Astrocyte of the hippocampus (primary cell): ENCODE results near the gene NID1.
A peak's percentile ranks its signal among the peaks of the same experiment; 100 is the strongest.

Experiments
- DNase-seq: peaks from one replicate; pipeline ENCODE4 v3.0.0; 2011; ENCODE audit warnings: low read depth, low spot score

NID1 gene

DNA sequence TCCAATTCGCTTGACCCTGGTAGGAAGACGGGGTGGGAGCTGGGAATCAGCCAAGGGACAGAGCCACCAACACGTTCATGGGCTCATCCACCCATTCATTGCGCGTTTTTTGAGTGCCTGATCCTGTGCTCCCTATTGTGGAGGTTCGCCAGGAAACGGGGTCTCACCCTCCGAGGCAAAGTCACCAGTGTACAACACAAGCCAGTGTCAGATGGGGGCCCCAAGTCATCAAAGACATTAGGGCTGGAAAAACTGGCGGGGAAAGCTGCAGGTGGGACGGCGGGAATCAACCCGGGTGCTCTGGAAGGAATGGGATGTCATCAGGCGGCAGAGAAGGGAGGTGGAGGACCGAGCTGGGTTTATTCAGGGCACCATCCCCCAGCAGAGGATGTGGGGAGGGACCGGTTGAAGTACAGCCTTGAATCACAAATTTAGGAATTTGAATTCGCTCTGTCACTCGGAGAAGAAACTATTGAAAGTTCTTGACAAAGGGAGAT lies 667 bp upstream of the NID1 start:
- DNase-seq = no peak

DNA sequence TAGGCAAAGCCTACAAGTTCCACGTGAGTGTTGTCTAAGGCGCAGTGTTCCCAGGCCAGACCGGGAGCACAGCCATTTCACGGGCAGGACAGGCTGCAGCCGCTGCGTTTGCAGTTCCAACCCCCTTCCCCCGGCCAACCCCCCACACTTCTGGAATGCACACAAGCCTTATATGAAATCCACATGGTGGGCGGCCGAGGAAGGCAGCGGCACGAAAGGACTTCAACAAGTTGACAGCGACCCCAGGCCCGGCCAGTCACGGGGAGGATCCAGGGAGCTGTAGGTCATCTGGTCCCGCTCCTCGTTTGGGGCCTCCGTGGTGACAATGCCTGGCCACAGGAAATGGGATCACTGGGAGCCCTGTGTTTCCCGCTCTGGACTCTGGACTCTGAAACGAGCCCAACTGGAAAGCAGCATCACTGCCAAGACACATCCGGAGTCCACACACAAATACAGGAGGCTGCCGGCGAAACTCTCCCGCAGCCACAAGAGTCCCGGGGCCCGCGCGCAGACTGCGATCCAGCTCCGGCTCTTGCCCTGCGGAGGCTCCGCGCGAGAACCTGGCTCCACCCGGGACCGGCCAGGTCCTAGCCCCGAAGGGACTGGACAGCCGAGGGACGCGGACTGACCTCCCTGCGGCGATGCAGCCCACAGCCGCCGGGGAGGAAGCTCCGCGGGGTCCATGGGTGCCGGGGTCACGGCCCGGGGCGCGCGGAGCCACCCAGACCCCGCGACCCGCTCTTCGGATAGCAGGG lies 794 bp downstream of the NID1 start:
- DNase-seq = peak; percentile 76

DNA sequence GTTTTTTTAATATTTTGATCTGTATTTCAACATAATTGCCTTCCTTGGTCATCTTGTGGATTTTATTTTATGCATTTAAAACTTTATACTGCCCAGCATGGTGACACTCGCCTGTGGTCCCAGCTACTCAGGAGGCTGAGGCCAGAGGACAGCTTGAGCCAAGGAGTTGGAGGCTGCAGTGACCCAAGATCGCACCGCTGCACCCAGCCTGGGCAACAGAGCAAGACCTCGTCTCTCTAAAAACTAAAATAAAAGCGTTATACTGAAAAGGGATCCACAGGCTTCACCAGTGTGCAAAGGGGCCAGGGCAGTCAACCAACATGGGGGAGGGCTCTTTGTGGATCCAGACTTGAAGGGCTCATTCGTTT lies 1.4 kb downstream of the NID1 start:
- DNase-seq = no peak

DNA sequence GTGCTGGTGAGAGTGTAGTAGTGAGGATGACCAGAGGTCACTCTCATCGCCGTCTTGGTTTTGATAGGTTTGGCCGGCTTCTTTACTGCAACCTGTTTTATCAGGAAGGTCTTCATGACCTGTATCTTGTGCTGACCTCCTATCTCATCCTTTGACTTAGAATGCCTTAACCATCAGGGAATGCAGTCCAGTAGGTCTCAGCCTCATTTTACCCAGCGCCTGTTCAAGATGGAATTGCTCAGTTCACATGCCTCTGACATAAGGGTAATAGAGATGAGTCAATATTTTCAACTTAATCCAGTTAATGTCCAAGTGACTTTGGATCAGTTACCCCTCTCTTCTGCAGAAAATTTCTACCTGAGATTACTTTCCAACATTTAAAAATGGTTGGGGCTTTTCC lies 4.6 kb downstream of the NID1 start:
- DNase-seq = no peak

DNA sequence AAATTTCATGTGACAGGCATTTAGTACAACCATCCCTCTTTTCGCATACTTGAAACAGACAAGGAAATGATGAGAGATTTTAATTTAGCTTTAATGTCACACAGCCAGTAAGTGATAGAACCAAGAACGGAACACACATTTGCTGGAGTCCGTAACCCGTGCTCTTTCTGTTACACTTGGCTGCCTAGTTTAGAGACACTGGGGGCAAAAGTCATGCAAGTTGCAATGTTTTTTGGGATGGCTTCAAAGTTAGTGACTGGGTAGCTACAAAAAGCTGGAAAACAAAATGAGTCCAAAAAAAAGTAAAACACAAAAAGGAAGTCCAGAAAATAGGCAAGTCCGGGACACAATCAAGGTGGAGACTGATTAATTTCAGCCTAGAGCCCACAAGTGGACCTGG lies 5.9 kb downstream of the NID1 start:
- no peak for DNase-seq

DNA sequence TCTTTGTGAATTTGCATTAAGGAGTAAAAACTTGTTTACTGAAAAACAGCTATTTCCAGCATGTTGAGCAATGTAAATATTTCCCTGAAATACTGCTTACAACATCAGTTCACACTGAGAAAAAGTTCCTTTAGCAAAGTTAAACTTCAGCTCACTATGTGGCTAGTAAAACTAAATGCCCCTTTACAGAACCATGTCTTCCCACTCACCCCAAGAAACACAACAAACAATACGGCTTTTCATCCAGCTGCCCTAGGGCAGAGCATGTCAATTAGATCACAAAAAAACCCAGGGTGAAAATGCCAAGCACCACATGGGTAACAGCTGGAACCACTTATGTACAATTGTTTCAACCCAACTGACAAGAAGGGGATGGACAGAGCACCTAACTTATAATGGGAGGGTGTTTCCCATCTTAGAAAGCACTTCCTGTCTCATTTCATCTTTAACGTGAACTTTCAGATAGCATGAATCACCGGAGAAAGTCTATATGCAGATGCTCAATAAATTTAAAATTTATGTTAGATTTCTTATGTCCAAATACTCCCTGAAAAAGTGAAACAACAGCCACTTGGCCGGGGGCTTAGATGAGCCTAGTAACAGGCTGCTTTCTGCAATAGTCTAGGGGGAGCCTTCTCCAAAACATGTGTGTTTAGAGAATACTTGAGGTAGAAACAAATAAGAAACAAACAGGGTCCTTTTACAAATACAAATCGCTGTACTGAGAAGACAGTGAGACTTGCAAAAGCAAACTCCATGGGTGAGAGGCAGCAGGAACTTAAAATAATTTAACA lies 6.6 kb downstream of the NID1 start:
- no peak for DNase-seq

DNA sequence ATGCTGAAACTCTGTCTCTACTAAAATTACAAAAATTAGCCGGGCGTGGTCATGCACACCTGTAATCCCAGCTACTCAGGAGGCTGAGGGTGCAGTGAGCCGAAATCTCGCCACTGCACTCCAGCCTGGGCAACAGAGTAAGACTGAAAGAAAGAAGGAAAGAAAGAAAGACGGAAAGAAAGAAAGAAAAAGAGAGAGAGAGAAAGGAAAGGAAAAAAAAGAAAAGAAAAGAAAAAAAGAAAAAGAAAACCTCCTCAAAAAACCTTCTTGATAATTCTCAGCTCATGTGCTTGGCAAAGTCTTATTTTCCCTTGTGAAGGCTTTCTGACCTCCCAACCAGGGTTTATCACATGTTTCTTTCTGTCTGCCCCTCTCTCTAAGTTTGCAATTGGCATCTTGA lies 7.3 kb downstream of the NID1 start:
- no peak for DNase-seq

DNA sequence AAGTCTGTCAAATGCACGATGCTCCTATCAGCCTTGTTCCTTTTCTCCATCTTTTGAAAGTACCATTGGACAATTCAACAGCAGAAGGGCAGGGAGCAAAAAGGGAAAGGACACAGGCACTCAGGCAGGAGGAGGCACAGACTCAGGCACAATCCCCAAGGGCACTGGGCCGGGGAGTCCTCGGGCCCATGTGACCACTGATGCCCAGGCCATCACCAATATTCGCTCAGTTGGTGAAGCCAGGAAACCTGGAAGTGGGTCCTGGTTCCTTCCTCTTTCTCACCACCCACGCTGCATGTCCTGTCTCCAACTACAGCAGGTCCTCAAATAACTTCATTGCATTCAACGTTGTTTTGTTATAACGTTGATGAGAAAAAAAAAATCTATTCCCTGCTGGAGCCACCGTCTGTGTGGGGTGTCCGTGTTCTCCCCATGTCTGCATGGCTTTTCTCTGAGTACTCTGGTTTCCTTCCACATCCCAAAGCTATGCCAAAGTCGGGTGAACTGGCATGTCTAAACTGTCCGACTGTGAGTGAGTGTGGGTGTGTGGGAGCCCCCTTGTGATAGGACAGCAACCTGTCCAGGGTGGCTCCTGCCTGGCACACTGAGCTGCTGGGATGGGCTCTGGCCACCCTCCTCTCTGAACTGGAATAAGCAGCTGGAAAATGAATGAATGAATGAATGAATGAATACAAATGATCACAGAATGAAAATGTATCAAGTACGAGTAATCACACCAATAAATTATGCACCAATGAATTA lies 12.5 kb downstream of the NID1 start:
- no peak for DNase-seq

DNA sequence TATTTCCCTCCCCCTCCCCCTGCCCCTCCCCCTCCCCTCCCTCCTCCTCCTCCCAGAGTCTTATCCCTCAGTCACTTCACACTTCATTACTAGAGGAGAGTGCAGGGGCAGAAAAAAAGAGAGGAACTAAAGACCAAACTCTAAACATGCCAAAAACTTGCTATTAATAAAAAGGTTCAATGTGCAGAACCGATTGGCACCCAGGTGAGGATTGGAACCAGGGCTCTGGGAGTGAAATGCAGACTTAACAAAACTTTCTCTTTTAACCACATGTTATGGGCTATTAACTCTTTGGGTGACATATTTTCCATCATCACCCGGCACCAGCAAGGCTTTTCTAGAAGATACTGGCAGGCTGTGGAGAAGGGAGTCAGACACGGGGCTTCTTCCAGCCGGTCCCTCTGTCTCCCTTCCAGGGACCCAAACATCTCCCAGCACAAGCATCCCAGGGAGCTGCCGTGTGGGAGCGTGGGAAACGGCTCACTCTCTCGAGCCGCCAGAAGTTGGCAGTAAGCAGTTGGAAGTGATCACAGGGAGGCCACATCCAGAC lies 13.6 kb downstream of the NID1 start:
- peak; percentile 65 for DNase-seq

DNA sequence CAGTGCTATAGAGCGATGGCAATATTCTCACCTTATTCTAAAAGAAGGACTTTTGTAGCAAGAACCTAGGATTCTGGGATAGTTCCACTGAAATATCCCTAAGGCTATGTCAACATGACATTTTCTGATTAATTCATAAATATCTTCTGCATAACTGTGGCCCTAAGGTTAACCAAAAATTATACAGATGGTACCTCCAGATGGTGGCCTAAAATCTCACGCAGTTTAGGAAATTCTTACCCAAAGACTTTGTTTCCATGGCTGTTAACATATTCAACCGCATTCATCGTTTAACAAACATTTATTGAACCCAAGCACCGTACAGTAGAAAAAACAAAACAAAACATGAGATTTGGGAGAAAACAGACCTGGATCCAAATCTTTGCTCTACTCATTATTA lies 19.1 kb downstream of the NID1 start:
- no peak for DNase-seq

DNA sequence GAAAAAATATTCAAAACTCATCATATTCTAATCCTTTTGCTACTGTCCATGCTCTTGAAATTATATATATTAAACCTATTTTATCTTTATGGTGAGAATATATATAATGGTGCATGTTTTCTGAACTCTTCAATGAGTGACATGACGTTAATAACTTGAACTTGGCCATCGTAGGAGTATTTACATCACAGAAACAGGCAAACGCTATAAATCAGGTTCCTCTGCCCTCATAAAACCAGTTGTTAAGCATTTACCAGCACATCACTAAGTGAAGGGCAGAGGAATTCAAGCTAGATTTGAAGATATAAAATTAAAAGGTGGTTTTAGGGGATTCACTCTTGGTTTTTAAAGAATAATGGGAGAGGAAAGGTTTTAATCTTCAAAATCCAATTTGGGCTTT lies 20.5 kb downstream of the NID1 start:
- no peak for DNase-seq

DNA sequence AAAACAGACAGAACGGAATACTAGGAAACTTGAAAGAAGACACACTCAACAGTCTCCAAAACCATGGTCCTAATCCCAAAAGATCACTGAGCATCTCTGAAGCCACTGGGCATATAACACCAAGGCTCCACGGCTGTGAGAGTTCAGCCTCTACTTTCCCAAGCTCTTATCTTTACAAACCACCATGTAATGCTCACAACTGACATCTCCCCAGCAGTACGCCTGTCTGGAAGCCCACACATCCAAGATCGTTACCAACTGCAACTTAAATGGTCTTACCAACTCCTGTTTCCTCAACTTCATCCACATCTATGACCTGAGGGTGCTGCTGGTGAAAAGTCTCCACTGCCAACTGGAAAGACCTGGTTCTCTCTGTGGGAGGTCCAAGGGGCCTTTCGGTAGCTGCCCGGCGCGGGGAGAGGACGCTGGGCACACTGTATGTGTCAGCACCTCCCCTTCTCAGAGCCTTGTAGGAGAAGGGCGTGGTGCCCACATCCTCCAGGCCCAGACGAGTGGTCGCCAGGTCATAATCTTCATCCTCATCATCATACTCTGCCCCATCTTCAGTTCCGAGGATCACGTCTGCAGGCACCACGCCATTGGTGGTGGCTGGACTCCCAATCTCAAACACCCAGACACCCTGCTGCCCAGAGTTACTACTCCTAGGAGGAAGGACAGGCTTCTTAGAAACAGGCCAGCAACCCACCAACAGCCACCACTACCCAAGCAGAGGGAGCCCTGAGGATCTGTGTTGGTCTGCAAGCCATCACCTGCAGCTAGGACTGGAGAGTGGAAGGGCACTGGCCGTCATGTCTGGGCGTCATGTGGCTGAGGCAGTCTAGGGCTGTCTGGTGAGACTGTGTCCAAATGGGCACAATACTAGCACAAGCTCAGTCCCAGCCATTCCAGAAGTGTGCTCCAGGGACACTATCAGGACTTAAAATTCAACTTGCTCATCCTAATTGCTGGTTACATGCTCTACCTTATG lies 23.0 kb downstream of the NID1 start:
- DNase-seq = no peak

DNA sequence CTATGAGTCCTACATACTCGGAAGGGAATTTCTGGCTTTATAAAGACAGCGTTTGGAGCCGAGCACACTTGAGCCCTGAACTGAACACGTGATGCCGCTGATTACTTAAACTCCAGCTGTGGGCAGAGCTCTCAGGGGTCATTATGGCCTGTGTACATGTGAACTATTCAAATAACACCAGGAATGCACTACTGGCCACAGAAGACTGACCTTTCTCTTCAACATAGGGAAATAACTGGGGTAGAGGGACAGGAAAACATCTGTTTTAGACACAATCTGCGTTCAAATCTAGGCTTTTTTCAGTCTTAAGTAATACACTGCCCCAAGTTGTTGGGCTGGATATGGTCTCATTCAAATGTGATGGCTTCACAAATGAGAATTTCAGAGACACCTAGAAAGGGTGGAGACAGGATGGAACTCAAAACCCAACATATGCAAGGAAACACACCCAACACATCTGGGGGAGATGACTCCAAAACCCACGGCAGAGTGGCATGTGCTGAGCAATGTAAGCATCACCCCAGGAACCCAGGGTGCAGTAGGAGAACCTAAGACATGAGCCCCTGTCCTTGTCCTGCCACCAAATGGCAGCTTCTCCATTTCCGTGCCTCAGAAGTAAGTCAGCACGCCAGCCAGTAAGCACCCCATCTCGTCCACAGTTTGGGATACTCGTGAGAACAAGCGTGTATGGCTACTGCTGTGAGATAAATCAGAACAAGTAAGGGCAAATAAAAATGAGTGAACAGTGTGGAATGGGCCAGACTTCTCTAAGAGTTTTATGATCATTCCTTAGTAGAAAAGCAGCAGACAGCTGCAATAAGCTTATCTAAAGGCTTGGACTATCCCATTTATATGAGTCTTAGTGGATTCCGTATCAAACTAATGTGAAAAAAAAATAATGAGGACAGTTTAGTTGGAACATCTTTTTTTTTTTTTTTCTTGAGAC lies 24.9 kb downstream of the NID1 start:
- DNase-seq = no peak

DNA sequence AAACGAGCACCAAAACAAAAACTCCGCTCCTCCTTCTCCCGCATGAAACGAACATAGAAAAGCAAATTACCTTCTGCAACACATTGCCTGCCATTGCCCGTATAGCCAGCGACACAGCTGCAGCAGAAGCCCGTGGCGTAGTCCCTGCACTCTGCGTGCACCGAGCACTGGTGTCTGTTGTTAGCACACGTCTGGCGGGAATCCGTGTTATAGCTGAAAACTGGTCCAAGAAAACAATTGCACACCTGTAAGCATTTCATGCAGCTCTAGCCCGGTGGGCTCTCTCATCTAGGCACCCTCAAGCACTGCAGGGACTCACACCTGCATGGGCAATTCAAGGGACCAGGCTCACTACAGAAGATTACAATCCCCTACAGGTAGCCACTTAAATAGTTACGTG lies 26.9 kb downstream of the NID1 start:
- no peak for DNase-seq

DNA sequence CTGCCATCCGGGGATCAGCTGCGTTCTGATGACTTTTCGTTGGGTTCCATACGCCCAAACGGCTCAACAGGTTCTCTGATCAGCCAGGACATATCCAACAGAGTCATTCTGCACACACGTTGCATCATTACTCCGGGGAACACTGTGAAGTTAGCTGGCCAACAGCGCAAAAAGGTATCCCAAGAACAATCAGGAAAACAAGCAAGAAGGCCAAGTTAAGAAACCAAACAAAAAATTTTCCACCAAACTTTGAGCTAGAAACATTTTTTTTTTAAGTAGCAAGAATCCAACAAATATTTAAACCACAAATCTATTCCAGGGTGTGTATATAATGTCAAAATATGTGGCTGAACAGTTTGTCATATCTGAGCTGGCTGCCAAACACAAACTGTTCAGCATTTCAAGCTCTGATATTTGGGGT lies 29.2 kb downstream of the NID1 start:
- no peak for DNase-seq

DNA sequence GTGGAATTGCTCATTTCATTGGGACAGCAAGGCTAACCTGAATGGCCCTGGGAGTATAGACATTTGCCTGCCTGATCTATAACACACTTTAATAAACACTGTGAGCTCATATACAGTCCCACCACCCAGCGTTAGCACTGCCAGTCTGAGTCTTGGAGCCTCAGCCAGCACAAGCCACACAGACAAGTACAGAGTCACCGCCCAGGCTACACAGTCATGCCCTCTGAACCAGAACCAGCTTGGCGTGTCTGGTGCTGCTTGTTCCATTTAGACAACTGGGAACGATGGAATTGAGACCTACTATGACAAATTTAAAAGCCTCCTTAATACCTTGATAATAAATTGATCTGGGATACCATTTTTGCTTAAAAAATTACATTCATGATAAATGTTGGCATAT lies 31.6 kb downstream of the NID1 start:
- DNase-seq = no peak

DNA sequence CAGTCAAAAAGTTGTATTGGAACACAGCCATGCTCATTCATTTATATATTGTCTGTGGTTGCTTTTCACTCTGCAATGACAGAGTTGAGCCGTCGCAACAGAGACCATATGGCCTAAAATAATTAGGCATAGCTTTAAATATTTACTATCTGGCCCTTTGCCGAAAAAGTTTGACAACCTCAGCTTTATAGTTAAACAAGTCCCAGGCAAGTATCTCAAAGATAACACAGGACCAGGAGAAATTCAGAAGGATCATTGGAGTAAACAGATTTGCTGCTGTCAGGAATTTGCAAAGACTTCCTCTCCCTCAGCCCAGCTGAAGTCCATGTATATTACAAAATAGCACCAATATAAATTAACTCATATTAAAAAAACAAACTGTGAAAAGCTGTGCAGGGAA lies 34.4 kb downstream of the NID1 start:
- no peak for DNase-seq

DNA sequence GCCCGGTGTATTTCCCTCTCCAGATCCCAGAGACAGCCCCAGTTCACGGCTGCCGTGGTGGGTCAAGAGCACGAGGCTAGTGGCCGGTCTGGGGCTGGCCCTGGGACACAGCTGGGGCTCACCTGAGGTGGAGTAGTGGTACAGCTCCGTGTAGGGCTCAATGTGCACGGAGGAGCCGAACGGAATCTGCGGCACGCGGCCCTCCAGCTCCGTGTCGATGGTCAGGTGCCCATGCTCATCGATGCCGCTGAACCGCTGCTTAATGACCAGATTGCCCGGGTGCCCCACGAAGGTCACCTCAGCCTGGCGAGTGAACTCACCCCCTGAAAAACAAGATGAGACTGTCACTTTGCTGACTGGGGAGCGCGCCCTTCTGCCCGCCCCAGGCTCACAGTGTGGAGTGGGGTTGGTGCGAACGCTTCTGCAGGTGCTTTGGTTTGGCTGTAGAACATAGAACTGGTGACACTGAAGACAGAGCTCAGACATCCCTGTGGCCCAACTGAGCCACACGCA lies 35.4 kb downstream of the NID1 start:
- DNase-seq = no peak

DNA sequence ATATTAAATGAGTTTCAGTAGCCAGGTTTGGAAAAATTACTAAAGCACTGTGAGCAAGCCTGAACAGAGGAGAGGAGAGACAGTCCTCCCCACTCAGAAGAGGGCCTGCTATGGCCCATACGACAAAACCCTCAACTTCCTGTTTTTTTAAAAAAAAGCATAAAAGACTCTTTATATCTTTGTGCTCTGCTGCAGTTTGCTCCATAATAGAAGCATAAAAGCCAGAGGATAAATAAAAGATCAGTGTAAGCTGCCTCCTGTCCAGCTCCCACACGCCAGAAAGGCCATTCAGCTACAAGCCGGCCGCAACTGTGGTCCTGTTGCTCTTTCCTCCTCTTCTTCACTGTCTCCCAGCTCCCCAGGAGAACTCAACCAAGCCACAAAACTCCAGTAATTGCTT lies 37.8 kb downstream of the NID1 start:
- no peak for DNase-seq

DNA sequence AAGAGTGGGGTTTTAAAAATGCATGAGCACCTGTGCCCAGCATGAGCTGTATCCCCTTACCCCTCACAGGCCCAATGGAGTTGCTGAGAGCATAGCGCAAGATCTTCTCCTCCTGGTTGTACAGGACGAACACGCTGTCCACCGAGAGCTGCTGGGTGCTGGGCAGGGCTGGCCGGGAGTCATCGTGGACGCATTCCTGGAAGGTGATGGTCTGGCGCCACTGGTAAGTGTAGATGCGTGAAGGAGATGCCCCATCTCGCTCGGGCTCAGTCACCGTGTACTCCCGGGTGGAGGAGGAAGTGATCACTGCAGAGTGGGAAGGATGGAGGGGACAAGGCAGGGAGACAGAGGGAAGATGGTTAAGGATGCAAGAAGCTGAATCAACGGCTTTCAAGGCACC lies 39.1 kb downstream of the NID1 start:
- DNase-seq = no peak
